ENCODE measurements around the gene GTF2IRD1. TPM values are rescaled to one million over a fixed set of nuclear protein-coding genes. Genes with fewer than 3 reads are reported as not detected.
"Not testable (repeated sequence)": the region's sequence is repeated elsewhere in the genome, so short reads cannot be mapped to it uniquely, and the experiment has no call there.

The GTF2IRD1 gene
- total RNA-seq, 1 experiment from 2014 or later = 73.6 TPM

- ChIA-PET POLR2A (ENCODE audit: low non-redundant PET) (no interaction called here), CTCF (no interaction called here)
- TF ChIP-seq, protein P1, sequence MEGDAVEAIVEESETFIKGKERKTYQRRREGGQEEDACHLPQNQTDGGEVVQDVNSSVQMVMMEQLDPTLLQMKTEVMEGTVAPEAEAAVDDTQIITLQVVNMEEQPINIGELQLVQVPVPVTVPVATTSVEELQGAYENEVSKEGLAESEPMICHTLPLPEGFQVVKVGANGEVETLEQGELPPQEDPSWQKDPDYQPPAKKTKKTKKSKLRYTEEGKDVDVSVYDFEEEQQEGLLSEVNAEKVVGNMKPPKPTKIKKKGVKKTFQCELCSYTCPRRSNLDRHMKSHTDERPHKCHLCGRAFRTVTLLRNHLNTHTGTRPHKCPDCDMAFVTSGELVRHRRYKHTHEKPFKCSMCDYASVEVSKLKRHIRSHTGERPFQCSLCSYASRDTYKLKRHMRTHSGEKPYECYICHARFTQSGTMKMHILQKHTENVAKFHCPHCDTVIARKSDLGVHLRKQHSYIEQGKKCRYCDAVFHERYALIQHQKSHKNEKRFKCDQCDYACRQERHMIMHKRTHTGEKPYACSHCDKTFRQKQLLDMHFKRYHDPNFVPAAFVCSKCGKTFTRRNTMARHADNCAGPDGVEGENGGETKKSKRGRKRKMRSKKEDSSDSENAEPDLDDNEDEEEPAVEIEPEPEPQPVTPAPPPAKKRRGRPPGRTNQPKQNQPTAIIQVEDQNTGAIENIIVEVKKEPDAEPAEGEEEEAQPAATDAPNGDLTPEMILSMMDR (conservative IDR thresholded peaks at IDR 0.05; ENCODE audit: low read depth, low read length) = no peak
- no peak for TF ChIP-seq EZH2 (IDR thresholded peaks at IDR 0.05; ENCODE audit: borderline replicate concordance, low read depth, low read length, poor library complexity, severe bottlenecking)
- Histone ChIP-seq H3K27me3 (replicated peaks; ENCODE audit: insufficient read depth, low read depth, low read length, poor library complexity) (no peaks in the 10 kb centered on the region), H3K4me3 (ENCODE audit: low read depth, low read length, poor library complexity, severe bottlenecking) (no peak overlapping the region), H3K27ac (ENCODE audit: low read depth, low read length, poor library complexity, severe bottlenecking) (no peak overlapping the region), H3K9me3 (ENCODE audit: low read depth, low read length, poor library complexity, severe bottlenecking) (no peaks in the 10 kb centered on the region), H3K4me1 (ENCODE audit: insufficient read depth, low read length, poor library complexity, severe bottlenecking) (no peaks in the 10 kb centered on the region), H3K36me3 (ENCODE audit: insufficient read depth, low read length, poor library complexity, severe bottlenecking) (peaks cover 4% of the 10 kb centered on the region)
- DNase-seq (ENCODE audit: low spot score) = no peak
- no TSS peak for BruUV-seq (replicated peaks)
- intact Hi-C loops (cut with micrococcal nuclease; ENCODE audit: unreplicated experiment) = no loop called here
These were observed 40.4 kb downstream of the GTF2IRD1 start for GRCh38 chr7:74494076-74494548.

GRCh38 chr7:74495112-74496086, 41.7 kb downstream of the GTF2IRD1 start:
- intact Hi-C loops (cut with micrococcal nuclease; ENCODE audit: unreplicated experiment) = no loop called here
- no peak for DNase-seq (ENCODE audit: low spot score)
- no peak overlapping the region for H3K27ac ChIP-seq (ENCODE audit: low read depth, low read length, poor library complexity, severe bottlenecking)
- no peaks in the 10 kb centered on the region for H3K9me3 ChIP-seq (ENCODE audit: low read depth, low read length, poor library complexity, severe bottlenecking)
- POLR2A ChIA-PET (ENCODE audit: low non-redundant PET) = no interaction called here
- TF ChIP-seq EZH2 (IDR thresholded peaks at IDR 0.05; ENCODE audit: borderline replicate concordance, low read depth, low read length, poor library complexity, severe bottlenecking) = no peak
- no peak overlapping the region for H3K4me3 ChIP-seq (ENCODE audit: low read depth, low read length, poor library complexity, severe bottlenecking)
- CTCF ChIA-PET = no interaction called here
- H3K36me3 ChIP-seq (ENCODE audit: insufficient read depth, low read length, poor library complexity, severe bottlenecking) = peaks cover 4% of the 10 kb centered on the region
- H3K27me3 ChIP-seq (replicated peaks; ENCODE audit: insufficient read depth, low read depth, low read length, poor library complexity) = no peaks in the 10 kb centered on the region
- no TSS peak for BruUV-seq (replicated peaks)
- H3K4me1 ChIP-seq (ENCODE audit: insufficient read depth, low read length, poor library complexity, severe bottlenecking) = no peaks in the 10 kb centered on the region

GRCh38 chr7:74496272-74496671, 42.6 kb downstream of the GTF2IRD1 start:
- intact Hi-C loops (cut with micrococcal nuclease; ENCODE audit: unreplicated experiment) = no loop called here
- Histone ChIP-seq H3K4me1 (ENCODE audit: insufficient read depth, low read length, poor library complexity, severe bottlenecking) (no peaks in the 10 kb centered on the region), H3K4me3 (ENCODE audit: low read depth, low read length, poor library complexity, severe bottlenecking) (no peak overlapping the region), H3K9me3 (ENCODE audit: low read depth, low read length, poor library complexity, severe bottlenecking) (no peaks in the 10 kb centered on the region), H3K27ac (ENCODE audit: low read depth, low read length, poor library complexity, severe bottlenecking) (no peak overlapping the region), H3K36me3 (ENCODE audit: insufficient read depth, low read length, poor library complexity, severe bottlenecking) (no peaks in the 10 kb centered on the region), H3K27me3 (replicated peaks; ENCODE audit: insufficient read depth, low read depth, low read length, poor library complexity) (no peaks in the 10 kb centered on the region)
- TF ChIP-seq, protein P1 (conservative IDR thresholded peaks at IDR 0.05; ENCODE audit: low read depth, low read length) = no peak
- no peak for TF ChIP-seq EZH2 (IDR thresholded peaks at IDR 0.05; ENCODE audit: borderline replicate concordance, low read depth, low read length, poor library complexity, severe bottlenecking)
- ChIA-PET CTCF (no interaction called here), POLR2A (ENCODE audit: low non-redundant PET) (no interaction called here)
- no TSS peak for BruUV-seq (replicated peaks)
- DNase-seq (ENCODE audit: low spot score) = no peak

GRCh38 chr7:74496773-74497172, 43.1 kb downstream of the GTF2IRD1 start:
- H3K27me3 ChIP-seq (replicated peaks; ENCODE audit: insufficient read depth, low read depth, low read length, poor library complexity); H3K4me3 ChIP-seq (ENCODE audit: low read depth, low read length, poor library complexity, severe bottlenecking); CTCF ChIA-PET; intact Hi-C loops (cut with micrococcal nuclease; ENCODE audit: unreplicated experiment); H3K36me3 ChIP-seq (ENCODE audit: insufficient read depth, low read length, poor library complexity, severe bottlenecking); POLR2A ChIA-PET (ENCODE audit: low non-redundant PET); H3K4me1 ChIP-seq (ENCODE audit: insufficient read depth, low read length, poor library complexity, severe bottlenecking); H3K27ac ChIP-seq (ENCODE audit: low read depth, low read length, poor library complexity, severe bottlenecking); DNase-seq (ENCODE audit: low spot score); H3K9me3 ChIP-seq (ENCODE audit: low read depth, low read length, poor library complexity, severe bottlenecking); BruUV-seq (replicated peaks): not testable (repeated sequence)

Measured in A673 (cell line).